ENCODE results near the gene ADORA2B.
A peak's percentile ranks its signal among the peaks of the same experiment; 100 is the strongest.
"Not testable (repeated sequence)": the region's sequence is repeated elsewhere in the genome, so short reads cannot be mapped to it uniquely, and the experiment has no call there.

Gene ADORA2B

GRCh38 chr17:15955793-15956541, 11.0 kb downstream of the ADORA2B start:
- no peak for DNase-seq

GRCh38 chr17:15957206-15957605, 12.3 kb downstream of the ADORA2B start:
- no peak for DNase-seq

- no peak for DNase-seq
Measured at GRCh38 chr17:15957608-15958307, 12.8 kb downstream of the ADORA2B start.

GRCh38 chr17:15958484-15958854, 13.5 kb downstream of the ADORA2B start:
- no peak for DNase-seq

GRCh38 chr17:15963670-15964110, 18.8 kb downstream of the ADORA2B start:
- DNase-seq = no peak

- peak; percentile 27 for DNase-seq
Measured at GRCh38 chr17:15965528-15965927, 20.6 kb downstream of the ADORA2B start.

- DNase-seq = peak; percentile 5
Measured at GRCh38 chr17:15966183-15966878, 21.4 kb downstream of the ADORA2B start.

GRCh38 chr17:15966879-15967248, 21.9 kb downstream of the ADORA2B start:
- DNase-seq = no peak

GRCh38 chr17:15967706-15968399, 22.9 kb downstream of the ADORA2B start:
- no peak for DNase-seq

GRCh38 chr17:15969463-15969862, 24.5 kb downstream of the ADORA2B start:
- no peak for DNase-seq

GRCh38 chr17:15970500-15970899, 25.6 kb downstream of the ADORA2B start:
- DNase-seq = no peak

- DNase-seq = no peak
Measured at GRCh38 chr17:15971098-15971678, 26.3 kb downstream of the ADORA2B start.

- no peak for DNase-seq
Measured at GRCh38 chr17:15971882-15972281, 27.0 kb downstream of the ADORA2B start.

- no peak for DNase-seq
Measured at GRCh38 chr17:15972497-15972951, 27.6 kb downstream of the ADORA2B start.

- no peak for DNase-seq
Measured at GRCh38 chr17:15973016-15973415, 28.1 kb downstream of the ADORA2B start.

GRCh38 chr17:15973834-15974233, 28.9 kb downstream of the ADORA2B start:
- DNase-seq = no peak

- no peak for DNase-seq
Measured at GRCh38 chr17:15977894-15978293, 33.0 kb downstream of the ADORA2B start.

- DNase-seq = no peak
Measured at GRCh38 chr17:15978606-15979005, 33.7 kb downstream of the ADORA2B start.

- DNase-seq = not testable (repeated sequence)
Measured at GRCh38 chr17:15979013-15979412, 34.1 kb downstream of the ADORA2B start.

GRCh38 chr17:15981208-15981607, 36.3 kb downstream of the ADORA2B start:
- no peak for DNase-seq

GRCh38 chr17:15981646-15982580, 37.0 kb downstream of the ADORA2B start:
- no peak for DNase-seq

GRCh38 chr17:15996322-15996721, 51.4 kb downstream of the ADORA2B start:
- DNase-seq = no peak
